Measurements from ENCODE around the gene RAD18. TPM values are rescaled to one million over a fixed set of nuclear protein-coding genes. Genes with fewer than 3 reads are reported as not detected.
A peak's percentile ranks its signal among the peaks of the same experiment; 100 is the strongest.

Gene RAD18
- total and polyA plus RNA-seq, 9 of the 15 experiments (the other 6 are each of a cell fraction or from before 2014, with no cell fraction given) = 19.2 to 49.4 (median 34.4) TPM

DNA sequence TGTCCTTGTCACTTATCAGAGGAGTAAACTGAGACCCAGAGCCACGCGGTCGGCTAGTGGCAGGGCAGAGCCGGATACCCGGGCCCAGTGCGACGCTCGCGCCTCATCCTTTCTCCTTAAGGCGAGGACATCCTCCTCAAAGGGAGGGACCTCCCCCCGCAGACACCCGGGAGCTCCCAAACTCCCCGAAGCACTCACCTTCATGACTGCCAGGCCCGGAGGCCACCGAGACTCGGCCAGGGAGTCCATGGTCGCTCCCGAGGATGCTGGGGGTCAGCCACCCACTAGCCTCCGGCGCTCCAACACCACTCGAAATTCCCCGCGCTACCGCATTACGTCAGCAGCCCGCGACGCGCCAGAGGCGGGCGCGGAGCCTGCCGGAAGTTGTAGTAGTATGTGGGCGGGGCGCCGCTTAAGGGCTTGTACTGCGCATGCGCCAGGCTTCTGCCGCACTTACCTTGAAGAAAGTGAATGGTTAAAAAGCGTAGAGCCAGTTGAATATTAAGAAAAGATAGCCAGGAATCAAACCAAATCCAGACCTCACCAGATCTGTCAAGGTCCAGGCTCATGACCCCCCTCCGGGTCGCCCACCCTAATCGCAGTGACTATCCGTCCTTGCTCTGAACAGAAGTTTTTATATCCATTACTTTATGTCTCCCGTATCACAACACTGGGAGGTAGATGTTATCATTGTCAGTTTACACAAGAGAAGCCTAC, at the start of gene RAD18 (continued):
- no peak for TF ChIP-seq SFPQ (IDR thresholded peaks at IDR 0.05; ENCODE audit: low read depth, low read length)
- TF ChIP-seq USF1 (CRISPR knock-in tag; IDR thresholded peaks at IDR 0.05) = no peak
- no peak; the same call in 1 of the 2 replicates for TF ChIP-seq ETV5 (CRISPR knock-in tag; IDR thresholded peaks at IDR 0.05; ENCODE audit: low read depth)
- TF ChIP-seq ZNF76 (CRISPR knock-in tag; IDR thresholded peaks at IDR 0.05; ENCODE audit: borderline replicate concordance) = no peak
- peak; percentile 96 for TF ChIP-seq ATF7 (IDR thresholded peaks at IDR 0.05)
- TF ChIP-seq MTA3 (IDR thresholded peaks at IDR 0.05; ENCODE audit: borderline replicate concordance) = peak; percentile 81; the same call in 1 of the 2 replicates
- TF ChIP-seq SPI1 (IDR thresholded peaks at IDR 0.05; ENCODE audit: borderline replicate concordance, low read depth, low read length) = no peak
- TF ChIP-seq SMARCE1 (IDR thresholded peaks at IDR 0.05) = no peak
- TF ChIP-seq FOXM1 (IDR thresholded peaks at IDR 0.05; ENCODE audit: low read depth) = no peak
- TF ChIP-seq FOXM1 (CRISPR knock-in tag; IDR thresholded peaks at IDR 0.05; ENCODE audit: low read depth) = no peak
- no peak for TF ChIP-seq MEF2D (tag; conservative IDR thresholded peaks at IDR 0.05; ENCODE audit: low read depth)
- TF ChIP-seq BRF2 (IDR thresholded peaks at IDR 0.05; ENCODE audit: borderline replicate concordance, insufficient read depth, insufficient read length) = no peak
- TF ChIP-seq MIER1 (IDR thresholded peaks at IDR 0.05; ENCODE audit: low read depth) = no peak
- TF ChIP-seq CEBPB (tag; IDR thresholded peaks at IDR 0.05) = no peak
- TF ChIP-seq, protein P1, sequence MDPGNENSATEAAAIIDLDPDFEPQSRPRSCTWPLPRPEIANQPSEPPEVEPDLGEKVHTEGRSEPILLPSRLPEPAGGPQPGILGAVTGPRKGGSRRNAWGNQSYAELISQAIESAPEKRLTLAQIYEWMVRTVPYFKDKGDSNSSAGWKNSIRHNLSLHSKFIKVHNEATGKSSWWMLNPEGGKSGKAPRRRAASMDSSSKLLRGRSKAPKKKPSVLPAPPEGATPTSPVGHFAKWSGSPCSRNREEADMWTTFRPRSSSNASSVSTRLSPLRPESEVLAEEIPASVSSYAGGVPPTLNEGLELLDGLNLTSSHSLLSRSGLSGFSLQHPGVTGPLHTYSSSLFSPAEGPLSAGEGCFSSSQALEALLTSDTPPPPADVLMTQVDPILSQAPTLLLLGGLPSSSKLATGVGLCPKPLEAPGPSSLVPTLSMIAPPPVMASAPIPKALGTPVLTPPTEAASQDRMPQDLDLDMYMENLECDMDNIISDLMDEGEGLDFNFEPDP (CRISPR knock-in tag; IDR thresholded peaks at IDR 0.05) = 0 out of 2 replicates have a peak, but pooled peaks have one; percentile 2
- TF ChIP-seq HIVEP1 (CRISPR knock-in tag; IDR thresholded peaks at IDR 0.05) = no peak
- TF ChIP-seq YBX1 (IDR thresholded peaks at IDR 0.05) = no peak
- TF ChIP-seq ZKSCAN3 (CRISPR knock-in tag; IDR thresholded peaks at IDR 0.05) = no peak
- TF ChIP-seq, protein P2, sequence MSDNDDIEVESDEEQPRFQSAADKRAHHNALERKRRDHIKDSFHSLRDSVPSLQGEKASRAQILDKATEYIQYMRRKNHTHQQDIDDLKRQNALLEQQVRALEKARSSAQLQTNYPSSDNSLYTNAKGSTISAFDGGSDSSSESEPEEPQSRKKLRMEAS (CRISPR knock-in tag; IDR thresholded peaks at IDR 0.05) = peak; percentile 77
- TF ChIP-seq JUNB (CRISPR knock-in tag; conservative IDR thresholded peaks at IDR 0.05) = no peak
- TF ChIP-seq ZNF77 (CRISPR knock-in tag; IDR thresholded peaks at IDR 0.05) = no peak
- TF ChIP-seq ZSCAN29 (IDR thresholded peaks at IDR 0.05) = no peak
- TF ChIP-seq MNT (conservative IDR thresholded peaks at IDR 0.05) = peak; percentile 71 to 91
